Measurements from ENCODE around the gene TMEM91.

TMEM91 gene

GRCh38 chr19:41351339-41352245 lies 24.7 kb upstream of the TMEM91 start:
- TF ChIP-seq CTCF (IDR thresholded peaks at IDR 0.05; ENCODE audit: low read length) = no peak
- TF ChIP-seq EZH2 (optimal IDR thresholded peaks at IDR 0.05; ENCODE audit: low read depth, low read length) = no peak
- TF ChIP-seq EZH2phosphoT487 (IDR thresholded peaks at IDR 0.05; ENCODE audit: low read length) = no peak
- H3K36me3 ChIP-seq (replicated peaks; ENCODE audit: insufficient read depth, low read length) = no peaks in the 10 kb centered on the region
- peaks cover 3% of the 10 kb centered on the region; the same call in 1 of the 2 replicates for H3K79me2 ChIP-seq (ENCODE audit: low read length)
- no peaks in the 10 kb centered on the region for H3K27me3 ChIP-seq (replicated peaks; ENCODE audit: insufficient read depth, low read length)
- H2AFZ ChIP-seq (ENCODE audit: low read length) = peak overlapping the region; percentile 87
- peak overlapping the region; percentile 67; the same call in 1 of the 2 replicates for H3K9ac ChIP-seq (ENCODE audit: low read length)
- peak overlapping the region; percentile 91 for H3K4me3 ChIP-seq (ENCODE audit: low read length)
- no peaks in the 10 kb centered on the region for H4K20me1 ChIP-seq (ENCODE audit: insufficient read depth, low read length)
- no peaks in the 10 kb centered on the region for H3K9me3 ChIP-seq (replicated peaks; ENCODE audit: insufficient read depth, low read length)
- peak; percentile 56 for DNase-seq
- H3K9me2 ChIP-seq (replicated peaks; ENCODE audit: insufficient read depth, low read length) = no peaks in the 10 kb centered on the region
- no peak overlapping the region for H3K27ac ChIP-seq (ENCODE audit: low read length)
- peaks cover 8% of the 10 kb centered on the region; the same call in 1 of the 2 replicates for H3K4me1 ChIP-seq (ENCODE audit: low read length)
- H3F3A ChIP-seq (ENCODE audit: insufficient read depth, low read length) = peaks cover 11% of the 10 kb centered on the region
- peak overlapping the region; percentile 96 for H3K4me2 ChIP-seq (ENCODE audit: low read depth, low read length)

GRCh38 chr19:41352279-41352608 lies 24.1 kb upstream of the TMEM91 start:
- H3K4me3 ChIP-seq (ENCODE audit: low read length) = peak overlapping the region; percentile 91
- no peak overlapping the region for H3K27ac ChIP-seq (ENCODE audit: low read length)
- peak overlapping the region; percentile 67; the same call in 1 of the 2 replicates for H3K9ac ChIP-seq (ENCODE audit: low read length)
- H3K9me3 ChIP-seq (replicated peaks; ENCODE audit: insufficient read depth, low read length) = no peaks in the 10 kb centered on the region
- DNase-seq = no peak
- peak overlapping the region; percentile 96 for H3K4me2 ChIP-seq (ENCODE audit: low read depth, low read length)
- H3K4me1 ChIP-seq (ENCODE audit: low read length) = peaks cover 8% of the 10 kb centered on the region; the same call in 1 of the 2 replicates
- peaks cover 11% of the 10 kb centered on the region for H3F3A ChIP-seq (ENCODE audit: insufficient read depth, low read length)
- TF ChIP-seq EZH2 (optimal IDR thresholded peaks at IDR 0.05; ENCODE audit: low read depth, low read length) = no peak
- no peak for TF ChIP-seq CTCF (IDR thresholded peaks at IDR 0.05; ENCODE audit: low read length)
- no peak for TF ChIP-seq EZH2phosphoT487 (IDR thresholded peaks at IDR 0.05; ENCODE audit: low read length)
- H3K79me2 ChIP-seq (ENCODE audit: low read length) = peaks cover 3% of the 10 kb centered on the region; the same call in 1 of the 2 replicates
- H2AFZ ChIP-seq (ENCODE audit: low read length) = peak overlapping the region; percentile 87
- no peaks in the 10 kb centered on the region for H4K20me1 ChIP-seq (ENCODE audit: insufficient read depth, low read length)
- H3K9me2 ChIP-seq (replicated peaks; ENCODE audit: insufficient read depth, low read length) = no peaks in the 10 kb centered on the region
- no peaks in the 10 kb centered on the region for H3K36me3 ChIP-seq (replicated peaks; ENCODE audit: insufficient read depth, low read length)
- H3K27me3 ChIP-seq (replicated peaks; ENCODE audit: insufficient read depth, low read length) = no peaks in the 10 kb centered on the region

GRCh38 chr19:41352609-41353465 lies 23.5 kb upstream of the TMEM91 start:
- DNase-seq = peak; percentile 70
- TF ChIP-seq CTCF (IDR thresholded peaks at IDR 0.05; ENCODE audit: low read length) = peak; percentile 70
- TF ChIP-seq EZH2phosphoT487 (IDR thresholded peaks at IDR 0.05; ENCODE audit: low read length) = no peak
- H3K27me3 ChIP-seq (replicated peaks; ENCODE audit: insufficient read depth, low read length) = no peaks in the 10 kb centered on the region
- H2AFZ ChIP-seq (ENCODE audit: low read length) = peak overlapping the region; percentile 87
- no peaks in the 10 kb centered on the region for H4K20me1 ChIP-seq (ENCODE audit: insufficient read depth, low read length)
- peak overlapping the region; percentile 91 for H3K4me3 ChIP-seq (ENCODE audit: low read length)
- H3F3A ChIP-seq (ENCODE audit: insufficient read depth, low read length) = peaks cover 11% of the 10 kb centered on the region
- no peaks in the 10 kb centered on the region for H3K9me3 ChIP-seq (replicated peaks; ENCODE audit: insufficient read depth, low read length)
- H3K36me3 ChIP-seq (replicated peaks; ENCODE audit: insufficient read depth, low read length) = no peaks in the 10 kb centered on the region
- peak overlapping the region; percentile 32; the same call in 1 of the 2 replicates for H3K27ac ChIP-seq (ENCODE audit: low read length)
- peak overlapping the region; percentile 96 for H3K4me2 ChIP-seq (ENCODE audit: low read depth, low read length)
- H3K9ac ChIP-seq (ENCODE audit: low read length) = peak overlapping the region; percentile 67
- peaks cover 8% of the 10 kb centered on the region; the same call in 1 of the 2 replicates for H3K4me1 ChIP-seq (ENCODE audit: low read length)
- no peaks in the 10 kb centered on the region for H3K9me2 ChIP-seq (replicated peaks; ENCODE audit: insufficient read depth, low read length)
- H3K79me2 ChIP-seq (ENCODE audit: low read length) = peaks cover 3% of the 10 kb centered on the region; the same call in 1 of the 2 replicates
